ENCODE results near the gene PHACTR3. TPM values are rescaled to one million over a fixed set of nuclear protein-coding genes. Genes with fewer than 3 reads are reported as not detected.

Gene PHACTR3
- total RNA-seq, 1 experiment from 2014 or later = not detected

DNA sequence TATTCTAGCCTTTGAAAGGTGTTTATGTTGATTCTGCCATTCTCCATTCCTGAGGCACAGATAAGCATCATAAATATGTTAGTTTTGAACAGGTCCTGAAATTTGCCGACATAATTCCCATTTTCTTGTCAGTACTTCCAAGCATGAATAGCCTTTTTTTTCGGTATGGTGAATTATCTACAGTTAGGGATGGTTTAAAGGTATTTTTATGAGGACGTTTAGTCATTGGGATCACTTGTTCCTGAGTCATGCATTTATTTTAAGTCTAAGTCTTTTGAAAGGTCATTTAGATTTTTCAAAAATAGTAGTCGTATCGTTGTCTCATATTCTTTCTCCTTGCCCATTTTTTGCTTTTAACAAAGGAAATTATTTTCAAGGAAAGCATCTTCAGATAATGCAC lies 98.7 kb downstream of the PHACTR3 start:
- peaks cover 27% of the 10 kb centered on the region for H3K27me3 Mint-ChIP-seq (ENCODE audit: low read depth)
- no CpG with 5 or more reads among the region's 5 CpGs for WGBS (ENCODE audit: extremely low coverage, insufficient read length, low lambda C conversion rate)

More for the DNA sequence above, 98.7 kb downstream of the PHACTR3 start:
- H2BK120ac ChIP-seq (ENCODE audit: low read depth, low read length, poor library complexity, severe bottlenecking) = no peak overlapping the region
- H3K79me1 ChIP-seq (ENCODE audit: insufficient read depth, low read depth, low read length, poor library complexity, severe bottlenecking) = no peaks in the 10 kb centered on the region
- no peak overlapping the region for H3K14ac ChIP-seq (ENCODE audit: insufficient read depth, low read length)
- H2BK15ac ChIP-seq (ENCODE audit: low read depth, low read length) = no peak overlapping the region
- no peaks in the 10 kb centered on the region for H3K79me2 ChIP-seq (ENCODE audit: insufficient read depth, low read length)
- H4K8ac ChIP-seq (replicated peaks; ENCODE audit: insufficient read length, low read depth, low read length) = no peak overlapping the region
- Mint-ChIP-seq H3K4me3 (no peak overlapping the region), H3K4me1 (peaks cover 0 to 2% of the 10 kb centered on the region in 2 experiments; a peak in 1 of 4 replicates), H3K27ac (no peak overlapping the region), H3K36me3 (ENCODE audit: insufficient read depth in 1 of 3, low read depth in 3 of 3) (peaks cover 0 to 9% (median 4%) of the 10 kb centered on the region in 3 experiments; a peak in 4 of 7 replicates), H3K9me3 (peaks cover 0 to 98% of the 10 kb centered on the region in 2 experiments; a peak in 2 of 5 replicates)
- no peaks in the 10 kb centered on the region; the same call in 1 of the 2 replicates for H3K4me1 ChIP-seq (ENCODE audit: insufficient read depth, low read length)
- H3T11ph ChIP-seq (ENCODE audit: low read length) = no peak overlapping the region
- H3K18ac ChIP-seq (ENCODE audit: insufficient read length, low read depth, low read length) = no peak overlapping the region
- no peak overlapping the region for H2BK20ac ChIP-seq (ENCODE audit: low read depth, low read length, poor library complexity, severe bottlenecking)
- H2BK12ac ChIP-seq (ENCODE audit: insufficient read length, low read depth, low read length) = no peak overlapping the region
- no peak for DNase-seq
- no peaks in the 10 kb centered on the region for H3K23me2 ChIP-seq (ENCODE audit: insufficient read length, low read depth, low read length, poor library complexity, severe bottlenecking)
- H2BK5ac ChIP-seq (ENCODE audit: insufficient read length, low read length) = no peak overlapping the region
- no peak overlapping the region for H3K9ac ChIP-seq (ENCODE audit: extremely low read depth, insufficient read length, low read length)
- no peak overlapping the region for H2AK5ac ChIP-seq (ENCODE audit: insufficient read length, low read length)
- no peak overlapping the region for H2AFZ ChIP-seq (ENCODE audit: low read length)
- H3K27ac ChIP-seq (ENCODE audit: insufficient read length, low read depth, low read length) = no peak overlapping the region
- H3K56ac ChIP-seq (ENCODE audit: insufficient read length, low read depth, low read length) = no peak overlapping the region
- no peaks in the 10 kb centered on the region for H4K20me1 ChIP-seq (ENCODE audit: control insufficient read depth, insufficient read depth, insufficient read length)
- H3K23ac ChIP-seq (ENCODE audit: insufficient read length, low read depth, low read length) = no peak overlapping the region
- H3K27me3 ChIP-seq (ENCODE audit: insufficient read depth, low read length) = no peaks in the 10 kb centered on the region
- H4K91ac ChIP-seq (ENCODE audit: insufficient read length, low read depth, low read length) = no peak overlapping the region
- no peaks in the 10 kb centered on the region for H3K9me3 ChIP-seq (ENCODE audit: control insufficient read depth, low read depth, low read length)
- H3K4me2 ChIP-seq (ENCODE audit: insufficient read depth, insufficient read length, low read length) = no peak overlapping the region
- TF ChIP-seq, protein P1, sequence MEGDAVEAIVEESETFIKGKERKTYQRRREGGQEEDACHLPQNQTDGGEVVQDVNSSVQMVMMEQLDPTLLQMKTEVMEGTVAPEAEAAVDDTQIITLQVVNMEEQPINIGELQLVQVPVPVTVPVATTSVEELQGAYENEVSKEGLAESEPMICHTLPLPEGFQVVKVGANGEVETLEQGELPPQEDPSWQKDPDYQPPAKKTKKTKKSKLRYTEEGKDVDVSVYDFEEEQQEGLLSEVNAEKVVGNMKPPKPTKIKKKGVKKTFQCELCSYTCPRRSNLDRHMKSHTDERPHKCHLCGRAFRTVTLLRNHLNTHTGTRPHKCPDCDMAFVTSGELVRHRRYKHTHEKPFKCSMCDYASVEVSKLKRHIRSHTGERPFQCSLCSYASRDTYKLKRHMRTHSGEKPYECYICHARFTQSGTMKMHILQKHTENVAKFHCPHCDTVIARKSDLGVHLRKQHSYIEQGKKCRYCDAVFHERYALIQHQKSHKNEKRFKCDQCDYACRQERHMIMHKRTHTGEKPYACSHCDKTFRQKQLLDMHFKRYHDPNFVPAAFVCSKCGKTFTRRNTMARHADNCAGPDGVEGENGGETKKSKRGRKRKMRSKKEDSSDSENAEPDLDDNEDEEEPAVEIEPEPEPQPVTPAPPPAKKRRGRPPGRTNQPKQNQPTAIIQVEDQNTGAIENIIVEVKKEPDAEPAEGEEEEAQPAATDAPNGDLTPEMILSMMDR (conservative IDR thresholded peaks at IDR 0.05) = no peak
- H3K4ac ChIP-seq (ENCODE audit: low read depth, low read length) = no peak overlapping the region
- no peak overlapping the region for H4K5ac ChIP-seq (ENCODE audit: insufficient read length, low read depth, low read length)

All from H9 (cell line).